NCI-H1417 (cell line): ENCODE results near the gene TUBB2B.
"Not testable (repeated sequence)": the region's sequence is repeated elsewhere in the genome, so short reads cannot be mapped to it uniquely, and the experiment has no call there.

Experiments
- DNase-seq, 3 experiments: peaks; one replicate each; lab custom pipeline; 2025; lab: John Stamatoyannopoulos, UW

The TUBB2B gene

GRCh38 chr6:3258720-3259490 is 31.5 kb upstream of the TUBB2B start, which contains the start of gene PSMG4:
PSMG4 (plus strand) TSS chr6:3258947; CDS start chr6:3259023, 76 bp downstream.
- peak; percentile 88 to 90 (median 89) for DNase-seq

GRCh38 chr6:3258201-3258600 is 30.7 kb upstream of the TUBB2B start:
- no peak for DNase-seq

DNA sequence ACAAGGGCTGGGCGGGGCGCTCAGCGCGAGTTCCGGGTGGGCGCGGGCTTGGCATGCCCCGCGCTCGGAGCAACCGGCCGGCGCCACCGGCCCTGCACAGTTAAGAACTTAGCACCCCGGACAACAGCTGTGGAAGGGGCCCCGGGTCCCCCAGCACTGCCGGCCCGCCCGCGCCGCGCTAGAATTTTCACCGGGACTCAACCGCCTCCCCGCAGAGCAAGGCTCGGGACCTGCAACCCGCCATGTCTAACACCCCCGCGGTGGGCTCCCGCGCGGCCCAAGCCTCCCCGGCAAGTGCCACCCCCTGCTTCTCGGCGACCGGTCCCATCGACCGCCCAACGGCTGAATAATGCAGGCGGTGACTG is 26.1 kb upstream of the TUBB2B start:
- DNase-seq = no peak

DNA sequence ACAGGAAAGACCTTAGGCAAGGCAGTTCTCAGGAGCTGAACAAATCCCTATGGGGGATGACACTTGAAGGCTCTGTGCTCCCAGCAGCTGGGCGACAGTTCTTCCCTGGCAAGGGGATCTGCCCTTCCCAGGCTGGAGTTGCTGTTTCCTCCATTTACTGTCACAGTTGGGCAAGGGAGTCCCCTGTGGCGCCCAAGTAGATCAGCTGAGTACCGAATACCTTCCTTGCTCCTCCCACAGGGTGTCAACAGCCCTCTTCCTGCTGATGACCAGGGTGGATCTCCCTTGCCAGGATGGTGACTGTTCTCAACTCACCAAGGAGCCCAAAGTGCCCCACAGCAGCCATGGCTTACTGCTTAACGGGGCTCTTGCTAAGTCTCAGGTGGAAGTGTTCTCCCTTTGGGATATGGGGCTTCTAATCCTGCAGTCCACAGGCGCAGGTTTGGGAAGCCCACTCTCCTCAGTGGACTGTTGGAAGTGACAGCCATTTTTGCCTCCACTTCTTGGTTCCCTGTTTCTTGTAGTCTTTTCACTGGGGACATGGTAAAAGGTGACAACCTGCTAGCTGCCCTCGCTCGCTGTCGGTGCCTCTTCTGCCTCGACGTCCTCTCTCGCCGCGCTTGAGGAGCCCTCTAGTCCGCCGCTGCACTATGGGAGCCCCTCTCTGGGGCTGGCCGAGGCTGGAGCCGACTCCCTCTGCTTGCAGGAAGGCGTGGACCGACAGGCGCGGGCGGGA is 25.6 kb upstream of the TUBB2B start:
- no peak for DNase-seq

DNA sequence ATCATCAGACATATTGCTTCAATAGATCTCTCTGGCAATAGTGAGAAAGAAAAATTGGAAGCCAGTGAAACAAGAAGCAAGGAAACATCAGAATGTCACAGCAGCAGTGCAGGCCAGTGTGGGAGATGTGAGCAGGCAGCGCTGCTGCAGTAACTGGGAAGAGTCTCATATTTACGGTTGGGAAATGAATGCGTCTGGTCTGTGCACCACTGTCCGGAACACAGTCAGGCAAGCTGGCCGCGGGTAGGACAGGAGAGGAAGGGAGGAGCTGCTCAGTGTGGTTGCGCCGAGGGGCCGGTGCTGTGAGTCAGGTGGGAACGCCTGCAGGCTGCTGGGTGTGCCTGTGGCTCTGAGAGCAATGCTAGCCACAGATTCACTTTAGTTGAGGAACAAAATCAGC is 24.9 kb upstream of the TUBB2B start:
- DNase-seq = no peak

- DNase-seq = peak; percentile 70 to 82 (median 81)
Measured at GRCh38 chr6:3251462-3252314, 24.2 kb upstream of the TUBB2B start.

- DNase-seq = no peak
Measured at GRCh38 chr6:3250231-3250675, 22.8 kb upstream of the TUBB2B start.

- DNase-seq = no peak
Measured at GRCh38 chr6:3249821-3250220, 22.4 kb upstream of the TUBB2B start.

- no peak for DNase-seq
Measured at GRCh38 chr6:3247255-3248146, 20.0 kb upstream of the TUBB2B start.

DNA sequence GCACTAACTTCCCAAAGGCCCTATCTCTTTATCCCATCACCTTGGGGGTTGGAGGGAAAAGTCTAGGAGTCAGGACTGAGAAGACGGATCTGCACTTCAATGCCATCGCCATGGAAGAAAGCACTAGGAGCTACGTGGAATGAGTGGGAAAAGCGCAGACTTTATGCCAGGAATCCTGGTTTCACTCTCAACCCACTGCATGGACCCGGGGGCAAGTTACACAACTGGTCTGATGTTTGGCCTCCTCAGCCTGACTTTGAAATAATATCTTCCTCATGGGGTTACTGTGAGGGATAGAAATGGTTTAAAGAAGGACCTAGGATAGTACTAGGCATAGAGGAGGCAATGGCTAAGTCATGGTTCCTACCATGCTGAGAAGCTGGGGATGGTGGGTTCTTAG is 17.8 kb upstream of the TUBB2B start:
- no peak for DNase-seq

- not testable (repeated sequence) for DNase-seq
Measured at GRCh38 chr6:3244832-3245161, 17.3 kb upstream of the TUBB2B start.

GRCh38 chr6:3244003-3244831 is 16.8 kb upstream of the TUBB2B start:
- DNase-seq = no peak

GRCh38 chr6:3242768-3243167 is 15.3 kb upstream of the TUBB2B start:
- DNase-seq = no peak

DNA sequence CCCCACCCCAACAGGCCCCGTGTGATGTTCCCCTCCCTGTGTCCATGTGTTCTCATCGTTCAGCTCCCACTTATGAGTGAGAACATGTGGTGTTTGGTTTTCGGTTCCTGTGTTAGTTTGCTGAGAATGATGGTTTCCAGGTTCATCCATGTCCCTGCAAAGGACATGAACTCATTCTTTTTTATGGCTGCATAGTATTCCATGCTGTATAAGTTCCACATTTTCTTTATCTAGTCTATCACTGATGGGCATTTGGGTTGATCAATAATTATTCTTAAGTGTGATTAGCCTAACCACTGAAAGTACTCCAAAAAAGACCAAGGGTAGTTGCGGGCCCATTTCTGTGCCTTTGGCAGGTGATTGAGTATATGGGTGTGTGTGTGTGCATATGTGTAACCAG is 14.3 kb upstream of the TUBB2B start:
- not testable (repeated sequence) for DNase-seq

- DNase-seq = no peak
Measured at GRCh38 chr6:3240595-3240994, 13.1 kb upstream of the TUBB2B start.

DNA sequence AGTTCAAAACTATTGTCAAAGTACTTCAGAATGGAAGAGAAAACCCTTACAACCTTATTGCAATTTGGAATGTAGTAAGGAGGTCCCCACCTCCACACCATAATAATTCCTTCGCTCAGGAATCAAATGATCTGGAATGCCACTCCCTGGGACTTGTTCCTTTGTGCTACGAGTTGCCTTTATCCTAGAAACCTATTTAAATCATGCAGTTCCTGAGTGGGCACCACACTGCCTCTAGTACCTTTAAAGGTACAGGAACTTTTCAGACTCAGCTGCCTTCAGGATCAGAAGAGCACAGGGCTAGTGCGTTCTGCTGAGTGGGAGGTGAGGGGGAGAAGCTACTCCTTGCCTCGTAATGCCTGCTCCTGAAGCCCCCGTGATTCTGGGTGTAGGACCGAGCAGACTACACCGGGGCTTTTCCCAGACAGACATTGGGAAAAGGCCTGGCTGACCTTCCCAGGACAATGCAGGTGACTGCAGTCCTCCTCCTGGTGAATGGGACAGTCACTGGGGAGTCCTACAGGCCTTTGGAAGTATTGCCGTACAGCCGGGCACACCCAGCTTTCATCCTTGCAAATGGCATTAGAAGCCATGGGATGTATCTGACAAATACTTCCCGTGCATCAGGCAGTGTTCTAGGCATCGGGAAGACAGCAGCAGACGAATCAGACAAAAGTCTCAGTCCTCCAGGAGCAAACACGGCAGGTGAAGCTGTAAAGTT is 11.8 kb upstream of the TUBB2B start:
- DNase-seq = no peak

GRCh38 chr6:3237761-3238662 is 10.6 kb upstream of the TUBB2B start:
- no peak for DNase-seq

DNA sequence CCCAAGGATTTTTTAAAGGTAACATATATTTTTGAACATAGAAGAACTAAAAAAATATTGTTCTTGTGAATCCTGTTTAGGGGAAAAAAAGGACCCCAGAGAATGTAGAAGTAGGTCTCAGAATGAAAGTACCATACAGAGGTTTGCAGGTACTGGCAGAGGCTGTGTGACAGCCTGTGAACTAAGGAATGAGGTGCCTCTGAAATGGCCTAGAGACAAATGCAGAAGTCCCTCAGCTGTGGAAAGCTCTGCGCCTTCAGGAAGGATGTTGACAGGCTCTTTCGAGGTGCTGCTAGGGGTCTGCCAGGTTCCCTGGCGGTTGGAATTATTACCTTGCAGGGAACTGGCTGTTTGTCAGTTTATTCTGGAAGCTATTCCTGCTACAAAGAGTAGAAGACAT is 8.6 kb upstream of the TUBB2B start:
- DNase-seq = no peak

GRCh38 chr6:3235486-3235885 is 8.0 kb upstream of the TUBB2B start:
- no peak for DNase-seq
